ENCODE data around the gene NIN.

GRCh38 chr14:50812856-50813543 lies 18.0 kb downstream of the NIN start:
- TF ChIP-seq EGR1 (IDR thresholded peaks at IDR 0.05) (no peak), MAX (IDR thresholded peaks at IDR 0.05) (no peak), YY1 (IDR thresholded peaks at IDR 0.05; ENCODE audit: low read depth) (no peak)

All from Ishikawa (cell line).